MM.1S (cell line): ENCODE results near the gene BNIP5.

Experiments
- EZH2 ChIP-seq: fragments of 300-600 bp; sonication (generic); optimal IDR thresholded peaks from 2 replicates; pipeline ENCODE3; 2017; ENCODE audit warnings: low read depth, mild to moderate bottlenecking, antibody characterized with exemption, low read length, mixed read lengths
- TF ChIP-seq, protein P1 (sequence below): fragments of 300-600 bp; sonication (generic); IDR thresholded peaks from 2 replicates; pipeline ENCODE4 v1.5.1; 2016; ENCODE audit warnings: antibody characterized with exemption, low read length, mixed read lengths

DNA sequence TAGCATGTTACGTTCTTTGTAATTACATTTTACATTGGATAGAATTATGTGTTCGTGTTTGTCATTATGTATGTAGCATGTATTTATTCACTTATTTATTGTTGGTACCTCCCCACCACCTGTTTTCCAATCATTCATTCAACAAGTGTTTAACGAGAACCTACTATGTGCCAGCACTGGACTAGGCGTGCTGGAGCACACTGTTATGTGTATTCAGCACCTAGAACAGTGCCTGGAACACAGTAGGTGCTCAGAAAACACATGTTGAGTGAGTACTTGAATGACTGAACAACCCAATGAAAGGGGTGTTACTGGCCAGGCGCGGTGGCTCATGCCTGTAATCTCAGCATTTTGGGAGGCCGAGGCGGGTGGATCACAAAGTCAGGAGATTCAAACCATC, 39.5 kb upstream of the BNIP5 start:
- TF ChIP-seq EZH2 = no peak
- TF ChIP-seq, protein P1, sequence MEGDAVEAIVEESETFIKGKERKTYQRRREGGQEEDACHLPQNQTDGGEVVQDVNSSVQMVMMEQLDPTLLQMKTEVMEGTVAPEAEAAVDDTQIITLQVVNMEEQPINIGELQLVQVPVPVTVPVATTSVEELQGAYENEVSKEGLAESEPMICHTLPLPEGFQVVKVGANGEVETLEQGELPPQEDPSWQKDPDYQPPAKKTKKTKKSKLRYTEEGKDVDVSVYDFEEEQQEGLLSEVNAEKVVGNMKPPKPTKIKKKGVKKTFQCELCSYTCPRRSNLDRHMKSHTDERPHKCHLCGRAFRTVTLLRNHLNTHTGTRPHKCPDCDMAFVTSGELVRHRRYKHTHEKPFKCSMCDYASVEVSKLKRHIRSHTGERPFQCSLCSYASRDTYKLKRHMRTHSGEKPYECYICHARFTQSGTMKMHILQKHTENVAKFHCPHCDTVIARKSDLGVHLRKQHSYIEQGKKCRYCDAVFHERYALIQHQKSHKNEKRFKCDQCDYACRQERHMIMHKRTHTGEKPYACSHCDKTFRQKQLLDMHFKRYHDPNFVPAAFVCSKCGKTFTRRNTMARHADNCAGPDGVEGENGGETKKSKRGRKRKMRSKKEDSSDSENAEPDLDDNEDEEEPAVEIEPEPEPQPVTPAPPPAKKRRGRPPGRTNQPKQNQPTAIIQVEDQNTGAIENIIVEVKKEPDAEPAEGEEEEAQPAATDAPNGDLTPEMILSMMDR = no peak
